Kasumi-1 (cell line): ENCODE data around the gene TMOD2.
A peak's percentile ranks its signal among the peaks of the same experiment; 100 is the strongest.

Experiments used
- DNase-seq, 2 experiments: peaks; one replicate each; lab custom pipeline; 2025; lab: John Stamatoyannopoulos, UW

The TMOD2 gene

GRCh38 chr15:51735228-51736010 is 16.0 kb upstream of the TMOD2 start:
- peak in 1 of 2 experiments; percentile 40 for DNase-seq

GRCh38 chr15:51736069-51736468 is 15.3 kb upstream of the TMOD2 start:
- DNase-seq = peak; percentile 27 to 49

GRCh38 chr15:51736751-51737521 is 14.5 kb upstream of the TMOD2 start:
- peak in 1 of 2 experiments; percentile 35 for DNase-seq

- peak; percentile 50 to 59 for DNase-seq
Measured at GRCh38 chr15:51737522-51738305, 13.7 kb upstream of the TMOD2 start, which contains the start of gene LYSMD2. LYSMD2 (minus strand) TSS chr15:51737655; CDS start chr15:51737622, 33 bp downstream.

- DNase-seq = no peak
Measured at GRCh38 chr15:51738553-51738952, 12.8 kb upstream of the TMOD2 start.

GRCh38 chr15:51739061-51739712 is 12.2 kb upstream of the TMOD2 start:
- no peak for DNase-seq

GRCh38 chr15:51749307-51749706 is 2.1 kb upstream of the TMOD2 start:
- DNase-seq = no peak

- DNase-seq = no peak
Measured at GRCh38 chr15:51750186-51750585, 1.2 kb upstream of the TMOD2 start.

GRCh38 chr15:51751697-51752683 is 593 bp downstream of the TMOD2 start:
- peak; percentile 14 to 25 for DNase-seq

GRCh38 chr15:51752888-51753287 is 1.5 kb downstream of the TMOD2 start:
- peak in 1 of 2 experiments; percentile 12 for DNase-seq

GRCh38 chr15:51754267-51754666 is 2.9 kb downstream of the TMOD2 start:
- DNase-seq = peak; percentile 34 to 40

GRCh38 chr15:51755790-51756189 is 4.4 kb downstream of the TMOD2 start:
- peak; percentile 77 to 82 for DNase-seq

GRCh38 chr15:51756482-51756881 is 5.1 kb downstream of the TMOD2 start:
- peak; percentile 75 to 80 for DNase-seq

- DNase-seq = no peak
Measured at GRCh38 chr15:51757450-51757849, 6.1 kb downstream of the TMOD2 start.

- no peak for DNase-seq
Measured at GRCh38 chr15:51758645-51759044, 7.2 kb downstream of the TMOD2 start.

- DNase-seq = peak; percentile 37 to 39
Measured at GRCh38 chr15:51759557-51760070, 8.2 kb downstream of the TMOD2 start.

- DNase-seq = peak; percentile 16 to 18
Measured at GRCh38 chr15:51760805-51761204, 9.4 kb downstream of the TMOD2 start.

- no peak for DNase-seq
Measured at GRCh38 chr15:51765751-51766150, 14.4 kb downstream of the TMOD2 start.

- DNase-seq = no peak
Measured at GRCh38 chr15:51766341-51766740, 14.9 kb downstream of the TMOD2 start.

- DNase-seq = peak; percentile 42
Measured at GRCh38 chr15:51768018-51768417, 16.6 kb downstream of the TMOD2 start.
